ENCODE results near the gene CRMP1.
A peak's percentile ranks its signal among the peaks of the same experiment; 100 is the strongest.

The CRMP1 gene

DNA sequence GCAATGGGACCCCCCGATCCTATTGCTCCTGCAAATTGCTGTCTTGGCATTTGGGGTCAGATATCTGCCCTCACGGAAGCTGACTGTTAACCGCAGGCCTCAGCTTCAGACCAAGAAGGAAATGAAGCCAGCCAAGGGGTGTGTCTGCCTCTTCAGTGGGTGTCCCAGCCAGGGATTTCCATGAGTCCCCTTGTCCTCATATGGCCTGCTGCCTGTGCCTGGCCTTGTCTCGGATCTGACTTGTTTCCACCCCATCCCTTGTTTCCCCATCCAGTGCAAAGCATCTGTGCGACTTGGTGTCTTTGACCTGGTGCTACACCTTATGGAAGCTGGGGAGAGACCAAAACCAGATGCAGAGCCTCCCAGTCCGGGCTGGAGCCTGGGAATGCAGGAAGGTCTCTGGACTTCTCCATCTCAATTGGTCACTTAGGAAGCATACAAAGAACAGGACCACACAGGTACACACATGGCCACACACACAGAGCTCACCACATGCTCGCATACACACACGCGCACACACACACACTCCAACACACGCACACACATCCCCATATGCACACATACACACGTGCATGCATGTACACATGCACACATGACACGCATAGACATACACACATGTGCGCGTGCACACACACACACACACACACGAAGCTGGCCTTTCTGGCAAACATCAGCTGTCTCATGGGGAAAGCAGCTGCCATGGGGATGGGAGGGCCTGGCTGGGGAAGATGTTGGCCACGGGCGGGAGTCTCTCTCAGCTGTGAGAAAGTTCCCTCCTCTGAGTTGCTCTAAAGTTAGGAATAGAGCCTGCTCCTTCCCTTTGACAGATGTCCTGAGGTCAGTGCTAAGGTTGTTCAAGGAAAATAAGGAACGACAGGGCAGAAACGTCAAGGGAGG lies 65.5 kb downstream of the CRMP1 start:
- H3K9me3 Mint-ChIP-seq = no peaks in the 10 kb centered on the region
- H3K27ac Mint-ChIP-seq = peak overlapping the region; percentile 76
- no peaks in the 10 kb centered on the region for H3K4me1 Mint-ChIP-seq
- H3K4me3 Mint-ChIP-seq = no peak overlapping the region
- TF ChIP-seq, protein P1, sequence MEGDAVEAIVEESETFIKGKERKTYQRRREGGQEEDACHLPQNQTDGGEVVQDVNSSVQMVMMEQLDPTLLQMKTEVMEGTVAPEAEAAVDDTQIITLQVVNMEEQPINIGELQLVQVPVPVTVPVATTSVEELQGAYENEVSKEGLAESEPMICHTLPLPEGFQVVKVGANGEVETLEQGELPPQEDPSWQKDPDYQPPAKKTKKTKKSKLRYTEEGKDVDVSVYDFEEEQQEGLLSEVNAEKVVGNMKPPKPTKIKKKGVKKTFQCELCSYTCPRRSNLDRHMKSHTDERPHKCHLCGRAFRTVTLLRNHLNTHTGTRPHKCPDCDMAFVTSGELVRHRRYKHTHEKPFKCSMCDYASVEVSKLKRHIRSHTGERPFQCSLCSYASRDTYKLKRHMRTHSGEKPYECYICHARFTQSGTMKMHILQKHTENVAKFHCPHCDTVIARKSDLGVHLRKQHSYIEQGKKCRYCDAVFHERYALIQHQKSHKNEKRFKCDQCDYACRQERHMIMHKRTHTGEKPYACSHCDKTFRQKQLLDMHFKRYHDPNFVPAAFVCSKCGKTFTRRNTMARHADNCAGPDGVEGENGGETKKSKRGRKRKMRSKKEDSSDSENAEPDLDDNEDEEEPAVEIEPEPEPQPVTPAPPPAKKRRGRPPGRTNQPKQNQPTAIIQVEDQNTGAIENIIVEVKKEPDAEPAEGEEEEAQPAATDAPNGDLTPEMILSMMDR (IDR thresholded peaks at IDR 0.05) = no peak
- peaks cover 76% of the 10 kb centered on the region for H3K36me3 Mint-ChIP-seq (ENCODE audit: low read depth)
- no peak for DNase-seq
- H3K27me3 Mint-ChIP-seq (ENCODE audit: low read depth, poor library complexity) = no peaks in the 10 kb centered on the region

DNA sequence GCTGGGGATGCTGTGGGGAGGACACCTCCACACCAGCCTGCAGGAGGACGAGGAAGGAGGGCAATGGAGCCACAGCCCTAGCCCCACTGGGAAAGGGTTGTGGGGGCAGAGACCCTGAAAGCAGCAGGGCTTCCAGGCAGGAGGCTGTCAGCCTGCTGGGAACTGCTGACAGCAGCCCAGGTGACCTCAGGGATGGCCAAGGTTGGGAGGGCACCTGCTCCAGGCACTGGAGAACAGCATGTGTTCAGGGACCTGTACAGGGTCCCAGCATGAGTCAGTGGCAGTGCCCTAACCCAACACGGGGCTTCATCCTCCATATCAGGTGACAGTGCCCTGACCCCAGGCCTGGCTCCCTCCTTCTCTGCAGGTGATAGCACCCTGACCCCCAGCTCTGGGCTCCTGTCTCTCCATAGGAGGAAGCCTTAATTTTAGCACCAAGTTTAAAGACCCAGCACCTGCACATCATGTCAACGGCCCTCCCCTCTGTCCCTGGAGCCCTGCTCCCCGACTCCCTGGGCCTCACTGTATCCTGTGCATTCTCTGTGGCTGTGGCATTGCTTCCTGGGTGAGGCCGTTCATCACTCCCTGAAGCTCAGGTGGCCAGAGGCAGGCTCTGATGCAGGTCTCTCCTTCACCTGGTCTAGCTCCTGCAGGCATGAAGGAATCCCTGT lies 66.3 kb downstream of the CRMP1 start:
- no peak for DNase-seq
- H3K27ac Mint-ChIP-seq = peak overlapping the region; percentile 76
- TF ChIP-seq, protein P1 (IDR thresholded peaks at IDR 0.05) = no peak
- peaks cover 77% of the 10 kb centered on the region for H3K36me3 Mint-ChIP-seq (ENCODE audit: low read depth)
- H3K4me3 Mint-ChIP-seq = no peak overlapping the region
- H3K4me1 Mint-ChIP-seq = no peaks in the 10 kb centered on the region
- H3K9me3 Mint-ChIP-seq = no peaks in the 10 kb centered on the region
- H3K27me3 Mint-ChIP-seq (ENCODE audit: low read depth, poor library complexity) = no peaks in the 10 kb centered on the region

- no peak for DNase-seq
- Mint-ChIP-seq H3K9me3 (no peaks in the 10 kb centered on the region), H3K27me3 (ENCODE audit: low read depth, poor library complexity) (no peaks in the 10 kb centered on the region), H3K4me3 (no peak overlapping the region), H3K27ac (no peak overlapping the region), H3K4me1 (no peaks in the 10 kb centered on the region), H3K36me3 (ENCODE audit: low read depth) (peaks cover 85% of the 10 kb centered on the region)
- TF ChIP-seq, protein P1 (IDR thresholded peaks at IDR 0.05) = no peak
Measured at GRCh38 chr4:5825321-5826041, 67.4 kb downstream of the CRMP1 start.

GRCh38 chr4:5824635-5825034 lies 68.3 kb downstream of the CRMP1 start:
- H3K27me3 Mint-ChIP-seq (ENCODE audit: low read depth, poor library complexity) = peaks cover 4% of the 10 kb centered on the region
- H3K4me3 Mint-ChIP-seq = no peak overlapping the region
- H3K4me1 Mint-ChIP-seq = no peaks in the 10 kb centered on the region
- H3K36me3 Mint-ChIP-seq (ENCODE audit: low read depth) = peaks cover 85% of the 10 kb centered on the region
- no peak for DNase-seq
- H3K27ac Mint-ChIP-seq = no peak overlapping the region
- H3K9me3 Mint-ChIP-seq = no peaks in the 10 kb centered on the region
- TF ChIP-seq, protein P1 (IDR thresholded peaks at IDR 0.05) = peak; percentile 39

GRCh38 chr4:5824227-5824626 lies 68.7 kb downstream of the CRMP1 start:
- H3K27ac Mint-ChIP-seq = no peak overlapping the region
- no peak overlapping the region for H3K4me3 Mint-ChIP-seq
- H3K9me3 Mint-ChIP-seq = no peaks in the 10 kb centered on the region
- H3K4me1 Mint-ChIP-seq = no peaks in the 10 kb centered on the region
- peaks cover 4% of the 10 kb centered on the region for H3K27me3 Mint-ChIP-seq (ENCODE audit: low read depth, poor library complexity)
- TF ChIP-seq, protein P1 (IDR thresholded peaks at IDR 0.05) = no peak
- peaks cover 86% of the 10 kb centered on the region for H3K36me3 Mint-ChIP-seq (ENCODE audit: low read depth)
- DNase-seq = no peak

Data from nephron progenitor cell (in vitro differentiated cells).